CD14-positive monocyte (primary cell): Measurements from ENCODE around the gene IER5L. TPM values are rescaled to one million over a fixed set of nuclear protein-coding genes. Genes with fewer than 3 reads are reported as not detected.

ENCODE experiments used
- DNase-seq, 3 donors: peaks; one replicate each; pipeline ENCODE4 v3.0.0-alpha.2; 2011 to 2022
- H2AFZ ChIP-seq: 2 replicates; pipeline ENCODE4 v1.6.0; 2012; ENCODE audit warnings: mild to moderate bottlenecking, low read depth, low read length, inconsistent platforms; ENCODE audit not compliant: insufficient read depth, poor library complexity, severe bottlenecking
- H3K27ac ChIP-seq, 2 donors: 1 replicate in 1 of 2; 2 replicates in 1 of 2; pipeline ENCODE4 v1.5.1; 2012 to 2013; ENCODE audit warnings: low read length in 2 of 2, control low read depth in 1 of 2, inconsistent platforms in 1 of 2, low read depth in 1 of 2, mild to moderate bottlenecking in 1 of 2
- H3K27me3 ChIP-seq, 2 donors: one replicate each; pipeline versions ENCODE4 v1.6.0 to v1.6.1; 2011 to 2013; ENCODE audit warnings: low read length in 2 of 2; ENCODE audit not compliant: control insufficient read depth in 2 of 2, insufficient read depth in 2 of 2
- H3K36me3 ChIP-seq, 2 donors: replicated peaks in 1 of 2; 1 replicate in 1 of 2; 2 replicates in 1 of 2; pipeline versions ENCODE4 v1.5.1 to v1.6.1; 2012 to 2013; ENCODE audit warnings: low read length in 2 of 2, control low read depth in 1 of 2, inconsistent platforms in 1 of 2, mild to moderate bottlenecking in 1 of 2; ENCODE audit not compliant: insufficient read depth in 2 of 2, control insufficient read depth in 1 of 2
- H3K4me1 ChIP-seq, 2 donors: 1 replicate in 1 of 2; 2 replicates in 1 of 2; pipeline versions ENCODE4 v1.5.1 to v1.6.1; 2012 to 2013; ENCODE audit warnings: low read length in 2 of 2, control low read depth in 1 of 2, inconsistent platforms in 1 of 2, mild to moderate bottlenecking in 1 of 2, moderate library complexity in 1 of 2; ENCODE audit not compliant: insufficient read depth in 2 of 2, control insufficient read depth in 1 of 2
- H3K4me2 ChIP-seq: replicated peaks from 2 replicates; pipeline ENCODE3; 2012; ENCODE audit warnings: low read length, moderate library complexity, mild to moderate bottlenecking; ENCODE audit not compliant: poor library complexity, severe bottlenecking; ENCODE audit errors: extremely low read depth
- H3K4me3 ChIP-seq, 3 experiments: fragments of 200-600 bp in 1 of 3; sonication (generic) in 1 of 3; replicated peaks in 1 of 3; 1 replicate in 2 of 3; 2 replicates in 1 of 3; pipeline ENCODE4 v1.5.1; 2011 to 2013; ENCODE audit warnings: low read length in 3 of 3, mild to moderate bottlenecking in 3 of 3, control low read depth in 2 of 3, low read depth in 2 of 3, inconsistent platforms in 1 of 3, moderate library complexity in 1 of 3
- H3K79me2 ChIP-seq: 2 replicates; pipeline ENCODE4 v1.6.0; 2012; ENCODE audit warnings: mild to moderate bottlenecking, control low read depth, inconsistent platforms, low read length, moderate library complexity; ENCODE audit not compliant: insufficient read depth
- H3K9ac ChIP-seq: 2 replicates; pipeline ENCODE4 v1.6.0; 2017; ENCODE audit warnings: low read length, mild to moderate bottlenecking; ENCODE audit not compliant: insufficient read depth, poor library complexity, severe bottlenecking
- H3K9me3 ChIP-seq, 2 donors: replicated peaks in 1 of 2; 1 replicate in 1 of 2; 2 replicates in 1 of 2; pipeline versions ENCODE4 v1.5.1 to v1.6.1; 2012 to 2013; ENCODE audit warnings: low read length in 2 of 2, control low read depth in 1 of 2; ENCODE audit not compliant: control insufficient read depth in 1 of 2, insufficient read depth in 1 of 2
- H4K20me1 ChIP-seq: 2 replicates; pipeline ENCODE4 v1.6.0; 2012; ENCODE audit warnings: mild to moderate bottlenecking, low read length, control low read depth, moderate library complexity; ENCODE audit not compliant: insufficient read depth
- H3K27ac Mint-ChIP-seq, 7 donors: one replicate each; pipeline ENCODE4 v1.8.0; 2020; ENCODE audit warnings: mild to moderate bottlenecking in 7 of 7, mixed read lengths in 7 of 7, moderate library complexity in 6 of 7, inconsistent platforms in 2 of 7
- H3K27me3 Mint-ChIP-seq, 3 donors: one replicate each; pipeline ENCODE4 v1.8.0; 2021 to 2022; ENCODE audit warnings: low read depth in 3 of 3, mild to moderate bottlenecking in 3 of 3, mixed read lengths in 3 of 3, moderate library complexity in 3 of 3, inconsistent platforms in 1 of 3
- H3K36me3 Mint-ChIP-seq, 2 donors: one replicate each; pipeline ENCODE4 v1.8.0; 2020; ENCODE audit warnings: mixed read lengths in 2 of 2, inconsistent platforms in 1 of 2, mild to moderate bottlenecking in 1 of 2
- H3K4me1 Mint-ChIP-seq: one replicate; pipeline ENCODE4 v1.8.0; 2020; ENCODE audit warnings: mild to moderate bottlenecking, mixed read lengths
- H3K4me3 Mint-ChIP-seq, 2 donors: one replicate each; pipeline ENCODE4 v1.8.0; 2020; ENCODE audit warnings: mild to moderate bottlenecking in 2 of 2, mixed read lengths in 2 of 2, moderate library complexity in 1 of 2
- H3K9me3 Mint-ChIP-seq, 7 donors: one replicate each; pipeline ENCODE4 v1.8.0; 2020 to 2022; ENCODE audit warnings: mixed read lengths in 7 of 7, mild to moderate bottlenecking in 6 of 7, moderate library complexity in 6 of 7, inconsistent platforms in 2 of 7
- WGBS: methylation state at CpG from one replicate; pipeline ENCODE4 v1.1.5; 2013; ENCODE audit warnings: missing lambda C conversion rate; ENCODE audit not compliant: insufficient coverage; 5-methylcytosine and 5-hydroxymethylcytosine counted together
- intact Hi-C, 2 donors: fragments of 100-400 bp; cut with micrococcal nuclease; formaldehyde crosslinking; loops; one replicate each; pipeline versions ENCODE4 v1.15.0 to v1.15.1; 2023
- polyA plus RNA-seq, 3 donors: library from polyadenylated mRNA; depleted of rRNA in 1 of 3; unstranded in 2 of 3; stranded (reverse) in 1 of 3; fragments of 300-500 nt in 2 of 3; fragments of >200 nt in 1 of 3; fragmentation: Illumina TruSeq in 2 of 3; gene quantifications; 1 replicate in 2 of 3; 2 replicates in 1 of 3; pipeline ENCODE4 v1.2.3, GENCODE V29; 2012 to 2021
- TF ChIP-seq, protein P1 (sequence below): fragments of 200-600 bp; IDR thresholded peaks from one replicate; pipeline ENCODE4 v1.8.0; 2022; ENCODE audit warnings: antibody characterized with exemption, mild to moderate bottlenecking

IER5L gene
- polyA plus RNA-seq, 3 donors: 0.36 to 15.5 (median 0.79) TPM

GRCh38 chr9:129162497-129163197 is 15.4 kb downstream of the IER5L start:
- no peak overlapping the region for H3K27ac ChIP-seq
- peak overlapping the region; percentile 17 for H2AFZ ChIP-seq
- Mint-ChIP-seq H3K4me1 (peaks cover 54% of the 10 kb centered on the region), H3K36me3 (peaks cover 0 to 3% of the 10 kb centered on the region in 2 donors), H3K9me3 (peaks cover 0 to 4% (median 0%) of the 10 kb centered on the region in 7 donors), H3K4me3 (no peak overlapping the region), H3K27ac (peak overlapping the region in 2 of 7 donors; percentile 54 to 59), H3K27me3 (peaks cover 0 to 2% (median 0%) of the 10 kb centered on the region in 3 donors)
- H3K79me2 ChIP-seq: no peaks in the 10 kb centered on the region
- intact Hi-C loops: loop anchor here in 1 of 2 donors (10.0 kb wide), 1 partner anchor 132 kb away; no protein-coding TSS in a partner anchor
- no peak for DNase-seq
- H3K4me2 ChIP-seq: peak overlapping the region; percentile 5
- H3K4me3 ChIP-seq: no peak overlapping the region
- peaks cover 44 to 61% of the 10 kb centered on the region in 2 donors for H3K4me1 ChIP-seq
- 84% methylated on average over 2 of the region's 11 CpGs for WGBS
- H3K9me3 ChIP-seq: no peaks in the 10 kb centered on the region
- no peaks in the 10 kb centered on the region for H3K36me3 ChIP-seq
- no peaks in the 10 kb centered on the region for H4K20me1 ChIP-seq
- TF ChIP-seq, protein P1, sequence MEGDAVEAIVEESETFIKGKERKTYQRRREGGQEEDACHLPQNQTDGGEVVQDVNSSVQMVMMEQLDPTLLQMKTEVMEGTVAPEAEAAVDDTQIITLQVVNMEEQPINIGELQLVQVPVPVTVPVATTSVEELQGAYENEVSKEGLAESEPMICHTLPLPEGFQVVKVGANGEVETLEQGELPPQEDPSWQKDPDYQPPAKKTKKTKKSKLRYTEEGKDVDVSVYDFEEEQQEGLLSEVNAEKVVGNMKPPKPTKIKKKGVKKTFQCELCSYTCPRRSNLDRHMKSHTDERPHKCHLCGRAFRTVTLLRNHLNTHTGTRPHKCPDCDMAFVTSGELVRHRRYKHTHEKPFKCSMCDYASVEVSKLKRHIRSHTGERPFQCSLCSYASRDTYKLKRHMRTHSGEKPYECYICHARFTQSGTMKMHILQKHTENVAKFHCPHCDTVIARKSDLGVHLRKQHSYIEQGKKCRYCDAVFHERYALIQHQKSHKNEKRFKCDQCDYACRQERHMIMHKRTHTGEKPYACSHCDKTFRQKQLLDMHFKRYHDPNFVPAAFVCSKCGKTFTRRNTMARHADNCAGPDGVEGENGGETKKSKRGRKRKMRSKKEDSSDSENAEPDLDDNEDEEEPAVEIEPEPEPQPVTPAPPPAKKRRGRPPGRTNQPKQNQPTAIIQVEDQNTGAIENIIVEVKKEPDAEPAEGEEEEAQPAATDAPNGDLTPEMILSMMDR: no peak
- no peak overlapping the region for H3K9ac ChIP-seq
- no peaks in the 10 kb centered on the region for H3K27me3 ChIP-seq

DNA sequence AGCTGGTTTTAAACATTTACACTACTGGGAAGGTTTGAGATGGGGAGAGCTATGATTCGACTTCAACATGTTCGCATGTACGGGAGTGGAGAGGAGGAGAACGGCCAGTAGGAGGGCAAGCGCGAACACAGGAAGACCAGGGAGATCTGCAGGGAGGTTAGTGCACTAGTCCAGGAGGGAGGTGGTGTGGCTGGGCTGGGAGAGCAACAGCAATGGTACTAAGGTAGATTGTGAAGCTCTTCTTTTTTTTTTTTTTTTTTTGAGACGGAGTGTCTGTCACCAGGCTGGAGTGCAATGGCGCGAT is 16.6 kb downstream of the IER5L start:
- H3K27ac Mint-ChIP-seq: peak overlapping the region in 1 of 7 donors; percentile 55
- 94% methylated on average over 3 of the region's 9 CpGs for WGBS
- Histone ChIP-seq H3K27me3 (no peaks in the 10 kb centered on the region), H3K27ac (no peak overlapping the region), H3K9me3 (no peaks in the 10 kb centered on the region), H3K79me2 (no peaks in the 10 kb centered on the region), H3K4me2 (no peak overlapping the region), H4K20me1 (no peaks in the 10 kb centered on the region), H3K4me3 (no peak overlapping the region), H3K9ac (no peak overlapping the region), H2AFZ (no peak overlapping the region), H3K36me3 (no peaks in the 10 kb centered on the region), H3K4me1 (peaks cover 32 to 50% of the 10 kb centered on the region in 2 donors)
- intact Hi-C loops: loop anchor here in 1 of 2 donors (10.0 kb wide), 1 partner anchor 133 kb away; no protein-coding TSS in a partner anchor
- peaks cover 0 to 4% (median 0%) of the 10 kb centered on the region in 7 donors for H3K9me3 Mint-ChIP-seq
- no peak overlapping the region for H3K4me3 Mint-ChIP-seq
- TF ChIP-seq, protein P1: no peak
- no peak for DNase-seq
- no peaks in the 10 kb centered on the region for H3K27me3 Mint-ChIP-seq
- peaks cover 0 to 3% of the 10 kb centered on the region in 2 donors for H3K36me3 Mint-ChIP-seq
- peaks cover 43% of the 10 kb centered on the region for H3K4me1 Mint-ChIP-seq
